Mononuclear cell (primary cell): ENCODE measurements around the gene CNOT6. TPM values are rescaled to one million over a fixed set of nuclear protein-coding genes. Genes with fewer than 3 reads are reported as not detected.

ENCODE experiments used
- H3K27me3 ChIP-seq: 2 replicates; pipeline ENCODE4 v1.6.0; 2011; ENCODE audit warnings: low read length, control low read depth; ENCODE audit not compliant: insufficient read depth
- H3K4me1 ChIP-seq: 2 replicates; pipeline ENCODE4 v1.5.1; 2011; ENCODE audit warnings: mild to moderate bottlenecking, low read length, control low read depth; ENCODE audit not compliant: insufficient read depth
- H3K4me3 ChIP-seq: 2 replicates; pipeline ENCODE4 v1.5.1; 2011; ENCODE audit warnings: mild to moderate bottlenecking, low read length, moderate library complexity
- H3K9me3 ChIP-seq: 2 replicates; pipeline ENCODE4 v1.5.1; 2011; ENCODE audit warnings: low read depth, mild to moderate bottlenecking, control low read depth, low read length
- total RNA-seq: library from RNA; depleted of rRNA; stranded (reverse); fragments of >200 nt; gene quantifications from one replicate; pipeline ENCODE4 v1.2.3, GENCODE V29; 2012

CNOT6 gene
- total RNA-seq, 1 donor, result 8.1 TPM

- no peaks in the 10 kb centered on the region for H3K4me1 ChIP-seq
- no peak overlapping the region for H3K4me3 ChIP-seq
- H3K9me3 ChIP-seq, result no peaks in the 10 kb centered on the region
These were observed 61.2 kb downstream of the CNOT6 start for GRCh38 chr5:180555168-180555921.

GRCh38 chr5:180557217-180557809 is 63.1 kb downstream of the CNOT6 start:
- Histone ChIP-seq H3K27me3 (no peaks in the 10 kb centered on the region), H3K4me3 (no peak overlapping the region), H3K9me3 (no peaks in the 10 kb centered on the region), H3K4me1 (no peaks in the 10 kb centered on the region)

More at GRCh38 chr5:180555168-180555921, 61.2 kb downstream of the CNOT6 start:
- H3K27me3 ChIP-seq, result no peaks in the 10 kb centered on the region

- no peaks in the 10 kb centered on the region for H3K4me1 ChIP-seq
- H3K4me3 ChIP-seq, result no peak overlapping the region
- H3K27me3 ChIP-seq, result no peaks in the 10 kb centered on the region
- no peaks in the 10 kb centered on the region for H3K9me3 ChIP-seq
These were observed 64.1 kb downstream of the CNOT6 start for GRCh38 chr5:180558232-180558631.

GRCh38 chr5:180563994-180564393 is 69.8 kb downstream of the CNOT6 start:
- Histone ChIP-seq H3K9me3 (no peaks in the 10 kb centered on the region), H3K4me1 (no peaks in the 10 kb centered on the region), H3K27me3 (no peaks in the 10 kb centered on the region), H3K4me3 (no peak overlapping the region)

GRCh38 chr5:180568914-180569313 is 74.7 kb downstream of the CNOT6 start:
- Histone ChIP-seq H3K27me3 (no peaks in the 10 kb centered on the region), H3K9me3 (no peaks in the 10 kb centered on the region), H3K4me3 (no peak overlapping the region), H3K4me1 (no peaks in the 10 kb centered on the region)

DNA sequence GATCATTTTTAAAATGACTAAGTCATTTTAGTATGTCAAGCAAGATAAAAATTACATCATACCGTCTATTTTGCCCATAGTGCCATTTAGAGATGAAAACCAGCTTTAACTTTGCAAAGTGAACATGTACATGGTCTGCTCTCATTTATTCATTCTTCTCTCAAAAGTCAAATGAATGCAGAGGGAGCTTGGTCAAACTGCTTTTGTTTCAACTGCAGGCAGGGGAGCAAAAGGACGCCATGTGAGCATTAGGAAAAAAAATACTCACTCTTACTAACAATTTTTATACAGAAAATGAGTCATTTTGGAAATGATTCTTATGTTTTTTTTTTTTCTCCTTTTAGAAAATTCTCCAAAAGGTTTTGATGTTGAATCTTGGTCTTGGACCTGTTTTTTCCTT is 81.4 kb downstream of the CNOT6 start:
- H3K4me1 ChIP-seq, result no peaks in the 10 kb centered on the region
- H3K9me3 ChIP-seq, result no peaks in the 10 kb centered on the region
- H3K4me3 ChIP-seq, result no peak overlapping the region
- no peaks in the 10 kb centered on the region for H3K27me3 ChIP-seq

- Histone ChIP-seq H3K4me1 (no peaks in the 10 kb centered on the region), H3K9me3 (no peaks in the 10 kb centered on the region), H3K4me3 (no peak overlapping the region), H3K27me3 (no peaks in the 10 kb centered on the region)
These were observed 86.5 kb downstream of the CNOT6 start for GRCh38 chr5:180580681-180581080.

- Histone ChIP-seq H3K9me3 (no peaks in the 10 kb centered on the region), H3K27me3 (peaks cover 8% of the 10 kb centered on the region), H3K4me1 (peaks cover 4% of the 10 kb centered on the region), H3K4me3 (no peak overlapping the region)
These were observed 89.6 kb downstream of the CNOT6 start for GRCh38 chr5:180583738-180584137.

- Histone ChIP-seq H3K4me3 (no peak overlapping the region), H3K9me3 (no peaks in the 10 kb centered on the region), H3K4me1 (peaks cover 13% of the 10 kb centered on the region), H3K27me3 (peaks cover 26% of the 10 kb centered on the region)
These were observed 92.0 kb downstream of the CNOT6 start for GRCh38 chr5:180586204-180586603.

DNA sequence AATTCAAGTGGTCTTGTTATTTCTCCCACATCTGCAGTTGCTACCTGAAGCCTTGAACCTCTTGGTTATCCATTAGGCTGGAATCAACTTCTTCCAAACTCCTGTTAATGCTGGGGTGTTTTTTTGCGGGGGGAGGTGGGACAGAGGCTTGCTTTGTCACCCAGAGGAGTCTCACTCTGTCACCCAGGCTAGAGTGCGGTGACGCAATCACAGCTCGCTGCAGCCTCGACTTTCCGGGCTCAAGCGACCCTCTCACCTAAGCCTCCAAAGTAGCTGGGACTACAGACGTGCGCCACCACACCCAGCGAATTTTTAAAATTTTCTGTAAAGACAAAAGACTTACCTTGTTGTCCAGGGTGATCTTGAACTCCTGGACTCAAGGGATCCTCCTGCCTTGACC is 92.7 kb downstream of the CNOT6 start:
- H3K27me3 ChIP-seq, result peaks cover 26% of the 10 kb centered on the region
- no peak overlapping the region for H3K4me3 ChIP-seq
- no peaks in the 10 kb centered on the region for H3K9me3 ChIP-seq
- peaks cover 15% of the 10 kb centered on the region for H3K4me1 ChIP-seq

DNA sequence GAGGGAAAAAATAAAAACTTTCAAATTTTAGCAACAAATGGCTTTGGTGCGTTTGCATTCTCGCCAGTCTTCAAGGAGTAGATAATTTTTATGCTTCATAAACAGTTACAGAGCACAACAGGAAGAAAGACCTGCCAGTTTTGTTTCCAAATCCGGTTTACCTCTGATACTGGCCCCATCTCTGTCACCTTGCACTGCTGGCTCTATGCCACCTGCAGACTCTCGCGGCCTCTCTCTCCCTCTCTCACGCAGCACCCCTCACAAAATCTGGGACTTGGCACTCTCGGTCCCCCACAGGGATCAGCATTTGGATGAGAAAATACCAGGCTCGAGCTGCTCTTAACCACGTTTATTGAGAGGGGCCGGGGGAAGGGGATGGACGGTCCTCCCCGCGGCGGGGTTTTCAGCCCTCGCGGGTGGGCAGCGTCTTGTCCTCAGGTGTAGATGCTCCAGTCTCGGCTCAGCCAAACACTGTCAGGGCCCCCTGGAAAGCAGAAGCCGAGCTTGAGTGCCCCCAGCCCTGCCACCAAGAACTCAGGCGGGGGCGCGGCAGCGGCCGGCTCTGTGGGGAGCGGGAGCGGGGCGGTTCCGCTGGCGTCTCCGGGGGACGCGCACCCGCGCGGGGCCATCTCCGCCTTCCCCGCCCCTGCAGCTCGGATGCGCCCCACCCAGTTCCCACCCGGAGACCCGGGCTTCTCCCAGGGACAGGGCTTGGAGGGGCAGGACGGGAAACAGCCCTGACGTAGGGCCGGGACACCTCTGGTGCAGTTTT is 95.8 kb downstream of the CNOT6 start:
- H3K4me1 ChIP-seq, result peaks cover 15% of the 10 kb centered on the region
- H3K9me3 ChIP-seq, result no peaks in the 10 kb centered on the region
- H3K4me3 ChIP-seq, result no peak overlapping the region
- H3K27me3 ChIP-seq, result peaks cover 29% of the 10 kb centered on the region

- Histone ChIP-seq H3K9me3 (no peaks in the 10 kb centered on the region), H3K27me3 (peaks cover 29% of the 10 kb centered on the region), H3K4me3 (no peak overlapping the region), H3K4me1 (peaks cover 15% of the 10 kb centered on the region)
These were observed 96.5 kb downstream of the CNOT6 start for GRCh38 chr5:180590543-180591310.

DNA sequence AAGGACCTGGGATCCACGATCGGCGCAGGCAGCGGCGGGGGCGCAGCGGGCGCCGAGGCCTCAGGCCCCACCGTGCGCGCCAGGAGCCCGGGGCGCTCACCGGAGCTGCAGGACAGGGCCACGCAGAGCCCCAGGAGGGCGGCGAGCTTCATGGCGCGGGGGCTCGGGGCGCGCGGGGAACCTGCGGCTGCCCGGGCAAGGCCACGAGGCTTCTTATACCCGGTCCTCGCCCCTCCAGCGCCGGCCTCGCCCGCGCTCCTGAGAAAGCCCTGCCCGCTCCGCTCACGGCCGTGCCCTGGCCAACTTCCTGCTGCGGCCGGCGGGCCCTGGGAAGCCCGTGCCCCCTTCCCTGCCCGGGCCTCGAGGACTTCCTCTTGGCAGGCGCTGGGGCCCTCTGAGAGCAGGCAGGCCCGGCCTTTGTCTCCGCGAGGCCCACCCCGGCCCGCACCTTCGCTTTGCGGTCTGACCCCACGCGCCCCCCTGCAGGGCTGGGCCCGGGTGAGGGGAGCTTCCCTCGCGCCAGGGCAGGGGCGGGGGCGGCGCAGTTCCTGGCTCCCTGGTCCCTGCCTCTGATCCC is 97.2 kb downstream of the CNOT6 start, which contains the start of gene SCGB3A1:
TSS of gene SCGB3A1 (minus strand) at position 189 of the 577 bp plus-strand sequence. CDS start at position 152, 37 bp downstream.
- H3K4me1 ChIP-seq, result peaks cover 15% of the 10 kb centered on the region
- no peak within 1 kb of the TSS for H3K4me3 ChIP-seq
- H3K9me3 ChIP-seq, result no peaks in the 10 kb centered on the region
- peaks cover 29% of the 10 kb centered on the region for H3K27me3 ChIP-seq

DNA sequence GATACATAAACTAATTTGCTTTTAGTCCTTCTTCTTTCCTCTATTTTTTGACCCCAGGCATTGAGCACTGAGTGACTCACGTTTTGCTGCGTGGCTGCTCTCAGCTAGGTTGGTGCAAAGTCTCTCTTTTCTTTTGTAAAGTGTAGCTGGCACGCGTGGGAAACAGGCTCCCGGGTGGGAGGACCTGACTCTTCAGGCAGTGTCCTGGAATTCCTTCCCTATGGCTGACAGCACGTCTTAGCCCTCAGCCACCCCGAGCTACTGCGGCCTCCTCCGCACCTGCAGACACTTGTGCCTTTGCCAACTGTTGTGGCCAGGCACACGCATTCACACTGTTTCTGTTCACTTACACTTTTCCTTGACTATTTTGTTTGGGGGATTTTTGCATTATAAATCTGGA is 98.0 kb downstream of the CNOT6 start:
- no peak overlapping the region for H3K4me3 ChIP-seq
- H3K27me3 ChIP-seq, result peaks cover 29% of the 10 kb centered on the region

More for the DNA sequence above, 98.0 kb downstream of the CNOT6 start:
- Histone ChIP-seq H3K9me3 (no peaks in the 10 kb centered on the region), H3K4me1 (peaks cover 15% of the 10 kb centered on the region)
